Measurements from ENCODE around the gene EPN1.
"Not testable (repeated sequence)": the region's sequence is repeated elsewhere in the genome, so short reads cannot be mapped to it uniquely, and the experiment has no call there.

EPN1 gene

DNA sequence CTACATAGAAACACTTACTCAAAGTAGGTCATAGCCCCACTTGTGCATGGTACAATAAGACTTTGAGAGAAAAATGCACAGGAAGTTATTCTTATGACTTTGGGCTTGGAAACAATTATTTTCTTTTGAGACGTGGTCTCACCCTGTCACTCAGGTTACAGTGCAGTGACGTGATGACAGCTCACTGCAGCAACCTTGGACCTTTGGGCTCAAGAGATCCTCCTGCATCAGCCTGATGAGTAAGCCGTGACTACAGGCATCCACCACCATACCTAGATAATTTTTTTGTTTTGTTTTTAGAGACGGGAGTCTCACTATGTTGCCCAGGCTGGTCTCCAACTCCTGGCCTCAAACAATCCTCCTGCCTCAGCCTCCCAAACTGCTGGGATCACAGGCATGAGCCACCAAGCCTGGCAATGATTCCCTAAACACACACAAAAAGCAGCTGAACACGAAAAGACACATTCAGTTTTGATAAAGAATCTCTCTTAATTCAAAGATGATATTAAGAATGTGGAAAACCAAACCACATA, 45.3 kb downstream of the EPN1 start:
- no peak for DNase-seq (ENCODE audit: low spot score)

DNA sequence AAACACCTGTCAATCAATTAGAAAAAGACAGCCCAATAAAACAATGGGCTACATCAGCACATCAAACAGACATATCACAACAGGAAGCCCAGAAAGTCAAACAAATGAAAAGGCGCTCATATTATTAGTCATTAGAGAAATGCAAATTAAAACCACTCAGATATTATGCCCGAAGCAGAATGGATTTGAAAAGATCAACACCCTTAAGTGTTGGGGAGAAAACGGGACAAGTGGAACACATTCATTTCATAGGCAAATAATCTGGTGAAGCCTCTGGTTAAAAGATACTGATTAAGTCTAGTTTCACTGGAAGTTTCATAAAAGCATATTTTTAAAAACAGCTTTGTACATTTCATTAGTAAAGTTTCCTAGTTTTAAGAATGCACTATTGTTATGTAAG, 45.8 kb downstream of the EPN1 start:
- no peak for DNase-seq (ENCODE audit: low spot score)

DNA sequence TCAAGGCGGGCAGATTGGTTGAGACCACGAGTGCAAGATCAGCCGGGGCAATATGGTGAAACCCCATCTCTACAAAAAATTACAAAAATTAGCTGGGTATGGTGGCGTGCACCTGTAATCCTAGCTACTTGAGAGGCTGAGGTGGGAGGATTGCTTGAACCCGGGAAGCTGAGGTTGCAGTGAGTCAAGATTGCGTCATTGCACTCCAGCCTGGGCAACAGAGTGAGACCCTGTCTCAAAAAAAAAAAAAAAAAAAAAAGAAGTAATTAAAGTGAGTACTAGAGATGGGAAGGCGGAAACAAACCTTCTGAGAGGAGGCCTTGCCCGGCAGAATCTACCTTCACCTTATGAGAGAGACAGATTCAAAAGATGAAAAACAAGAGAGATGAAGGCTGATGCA, 48.5 kb downstream of the EPN1 start:
- no peak for DNase-seq (ENCODE audit: low spot score)

GRCh38 chr19:55730378-55730777, 55.4 kb downstream of the EPN1 start:
- not testable (repeated sequence) for DNase-seq (ENCODE audit: low spot score)

DNA sequence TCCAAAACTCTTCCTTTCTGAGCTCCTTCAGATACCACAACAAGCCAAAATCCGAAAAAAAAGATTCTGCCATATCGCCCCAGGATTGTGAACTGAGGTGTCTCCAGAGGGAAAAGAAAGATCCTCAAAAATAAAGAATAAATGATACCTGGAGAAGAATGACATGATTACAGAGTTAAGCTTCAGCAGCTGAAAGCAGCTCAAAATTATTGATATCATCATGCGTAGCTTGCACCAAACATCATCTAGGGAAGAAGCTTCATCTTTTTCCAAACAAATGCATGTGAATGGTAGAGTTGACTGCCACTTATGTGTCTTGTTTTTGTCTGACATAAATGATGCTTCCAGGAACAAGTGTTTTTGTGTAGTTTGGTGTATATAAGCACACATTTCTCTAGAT, 63.3 kb downstream of the EPN1 start, which contains the start of gene NLRP9:
Gene NLRP9, minus strand, starts transcription at position 101 of the 400 bp plus-strand sequence. Its CDS starts 28 bp downstream, at position 73.
- no peak for DNase-seq (ENCODE audit: low spot score)

DNA sequence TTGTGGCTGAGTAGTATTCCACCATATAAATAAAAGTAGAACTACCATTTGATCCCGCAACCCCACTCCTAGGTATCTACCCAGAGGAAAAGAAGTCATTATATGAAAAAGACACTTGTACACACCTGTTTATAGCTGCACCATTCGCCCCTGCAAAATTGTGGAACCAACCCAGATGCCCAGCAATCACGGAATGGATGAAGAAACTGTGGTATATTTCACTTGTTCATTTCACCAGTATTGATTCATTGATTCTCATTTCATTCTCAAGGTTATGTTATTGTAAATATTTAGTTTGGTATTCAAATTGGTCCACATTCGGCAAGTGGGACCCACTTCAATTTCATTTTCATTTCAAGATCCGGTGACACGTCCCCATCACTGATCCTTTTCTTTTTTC, 75.7 kb downstream of the EPN1 start:
- no peak for DNase-seq (ENCODE audit: low spot score)

- DNase-seq (ENCODE audit: low spot score): no peak
These were observed 78.4 kb downstream of the EPN1 start for GRCh38 chr19:55753401-55753800.

DNA sequence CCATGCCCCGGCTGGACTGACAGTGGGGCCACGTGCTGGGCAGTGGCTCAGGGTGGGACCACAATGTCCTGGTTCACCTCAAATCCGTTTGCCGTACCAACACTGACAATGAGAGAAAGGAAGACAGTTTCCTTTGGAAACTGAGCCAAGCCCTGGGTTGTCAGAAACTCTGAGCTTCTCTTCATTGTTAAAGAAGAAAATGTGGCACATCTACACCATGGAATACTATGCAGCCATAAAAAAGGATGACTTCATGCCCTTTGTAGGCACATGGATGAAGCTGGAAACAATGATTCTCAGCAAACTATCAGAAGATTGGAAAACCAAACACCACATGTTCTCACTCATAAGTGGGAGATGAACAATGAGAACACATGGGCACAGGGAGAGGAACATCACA, 81.8 kb downstream of the EPN1 start:
- not testable (repeated sequence) for DNase-seq (ENCODE audit: low spot score)

GRCh38 chr19:55758797-55759196, 83.8 kb downstream of the EPN1 start, which contains the start of gene RFPL4A:
RFPL4A (plus strand) TSS chr19:55759097; CDS start chr19:55761801, 2,704 bp downstream.
- not testable (repeated sequence) for DNase-seq (ENCODE audit: low spot score)
